HCT116 (cell line): ENCODE data around the gene KANSL1. TPM values are rescaled to one million over a fixed set of nuclear protein-coding genes. Genes with fewer than 3 reads are reported as not detected.

Source experiments
- ATAC-seq: fragments of 200-7000 bp; cut with Tn5 transposase; 2 replicates; pipeline ENCODE4 v1.9.1; 2020; ENCODE audit warnings: mild to moderate bottlenecking, moderate library complexity
- BruUV-seq: library from RNA; stranded (reverse); fragments of 400-500 nt; replicated peaks from 2 replicates; lab custom pipeline; 2021; lab: Mats Ljungman, UMichigan
- CTCF ChIA-PET: fragments of 300-600 bp; sonication (Branson Sonifier 250); formaldehyde crosslinking; loops from one replicate; lab custom pipeline; 2021; ENCODE audit warnings: antibody characterized with exemption; lab: Charles Lee
- POLR2A ChIA-PET: fragments of 300-600, 350-600 bp; sonication (Branson Sonifier 250); formaldehyde crosslinking; loops from one replicate; lab custom pipeline; 2021; ENCODE audit warnings: antibody characterized with exemption; lab: Charles Lee
- RAD21 ChIA-PET, 2 experiments: fragments of 300-600 bp; sonication (Branson Sonifier 250); formaldehyde crosslinking; loops; one replicate each; lab custom pipeline; 2023; ENCODE audit warnings: low total read pairs in 2 of 2; ENCODE audit not compliant: uncharacterized antibody in 2 of 2, unreplicated experiment in 2 of 2, low non-redundant PET in 1 of 2; lab: Charles Lee
- DNase-seq: peaks from one replicate; pipeline ENCODE4 v3.0.0-alpha.2; 2010; ENCODE audit warnings: low read depth, low spot score
- H2AFZ ChIP-seq: fragments of 200-600 bp; shearing (Covaris generic), sonication (generic); 2 replicates; pipeline ENCODE4 v1.6.1; 2017; ENCODE audit warnings: low read depth, mixed run types, mixed read lengths, antibody characterized with exemption, low read length; ENCODE audit not compliant: poor library complexity, severe bottlenecking
- H3K27ac ChIP-seq: 2 replicates; pipeline ENCODE4 v1.5.1; 2012; ENCODE audit warnings: low read depth, low read length
- H3K27me3 ChIP-seq: fragments of 200-600 bp; sonication (generic); 2 replicates; pipeline ENCODE4 v1.6.1; 2016; ENCODE audit warnings: mixed run types, low read length, mixed read lengths; ENCODE audit not compliant: insufficient read depth
- H3K36me3 ChIP-seq, 2 experiments: fragments of 200-500 bp in 1 of 2; fragments of 200-600 bp in 1 of 2; sonication (Bioruptor generic) in 1 of 2; sonication (generic) in 1 of 2; 2 replicates each; pipeline versions ENCODE4 v1.5.1 to v1.6.1; 2014 to 2016; ENCODE audit warnings: low read length in 2 of 2, inconsistent platforms in 1 of 2, mixed read lengths in 1 of 2, mixed run types in 1 of 2; ENCODE audit not compliant: insufficient read depth in 2 of 2, control insufficient read depth in 1 of 2
- H3K4me1 ChIP-seq, 2 experiments: fragments of 200-600 bp in 1 of 2; sonication (generic) in 1 of 2; 2 replicates each; pipeline versions ENCODE4 v1.5.1 to v1.6.1; 2012 to 2017; ENCODE audit warnings: low read length in 2 of 2, inconsistent platforms in 1 of 2, mild to moderate bottlenecking in 1 of 2, mixed read lengths in 1 of 2, mixed run types in 1 of 2, moderate library complexity in 1 of 2; ENCODE audit not compliant: insufficient read depth in 2 of 2, control insufficient read depth in 1 of 2
- H3K4me2 ChIP-seq: fragments of 200-600 bp; sonication (generic); 2 replicates; pipeline ENCODE4 v1.6.1; 2017; ENCODE audit warnings: mixed run types, low read length, mixed read lengths
- H3K4me3 ChIP-seq, 2 experiments: fragments of 200-600 bp in 1 of 2; sonication (generic) in 1 of 2; replicated peaks in 1 of 2; 2 replicates each; pipeline ENCODE4 v1.5.1; 2011 to 2016; ENCODE audit warnings: low read length in 2 of 2, control low read depth in 1 of 2, low read depth in 1 of 2, mild to moderate bottlenecking in 1 of 2, mixed read lengths in 1 of 2, mixed run types in 1 of 2
- H3K79me2 ChIP-seq: fragments of 200-600 bp; sonication (generic); 2 replicates; pipeline ENCODE4 v1.6.1; 2017; ENCODE audit warnings: mild to moderate bottlenecking, mixed run types, low read length, moderate library complexity, mixed read lengths; ENCODE audit not compliant: insufficient read depth
- H3K9ac ChIP-seq: fragments of 200-600 bp; sonication (generic); 2 replicates; pipeline ENCODE4 v1.6.1; 2016; ENCODE audit warnings: low read length, mixed read lengths
- H3K9me2 ChIP-seq: fragments of 200-600 bp; sonication (generic), shearing (Covaris generic); 2 replicates; pipeline ENCODE4 v1.6.1; 2017; ENCODE audit warnings: mixed run types, mild to moderate bottlenecking, moderate library complexity; ENCODE audit not compliant: insufficient read depth
- H3K9me3 ChIP-seq, 2 experiments: fragments of 200-500 bp in 1 of 2; fragments of 200-600 bp in 1 of 2; sonication (Bioruptor generic) in 1 of 2; sonication (generic) in 1 of 2; 2 replicates each; pipeline ENCODE4 v1.6.1; 2014 to 2017; ENCODE audit warnings: low read length in 2 of 2, mixed read lengths in 2 of 2, inconsistent platforms in 1 of 2, low read depth in 1 of 2, mild to moderate bottlenecking in 1 of 2, mixed run types in 1 of 2, moderate library complexity in 1 of 2; ENCODE audit not compliant: control insufficient read depth in 1 of 2, insufficient read depth in 1 of 2
- H4K20me1 ChIP-seq: fragments of 200-600 bp; sonication (generic), shearing (Covaris generic); 2 replicates; pipeline ENCODE4 v1.6.1; 2017; ENCODE audit warnings: mixed run types, mild to moderate bottlenecking, moderate library complexity; ENCODE audit not compliant: insufficient read depth
- JUND ChIP-seq: IDR thresholded peaks from 2 replicates; pipeline ENCODE4 v1.6.1; 2012
- RAD21 ChIP-seq: IDR thresholded peaks from 2 replicates; pipeline ENCODE4 v1.6.1; 2012; ENCODE audit warnings: low read depth, mild to moderate bottlenecking
- SIN3A ChIP-seq: IDR thresholded peaks from 2 replicates; pipeline ENCODE4 v1.6.1; 2012; ENCODE audit warnings: low read depth
- SP1 ChIP-seq: IDR thresholded peaks from 2 replicates; pipeline ENCODE4 v1.6.1; 2012; ENCODE audit warnings: low read depth
- ZNF274 ChIP-seq: fragments of 200-500 bp; sonication (Bioruptor generic); IDR thresholded peaks from 2 replicates; pipeline ENCODE4 v1.6.1; 2014; ENCODE audit warnings: mild to moderate bottlenecking, low read depth, low read length, inconsistent platforms
- intact Hi-C: fragments of 100-400 bp; cut with micrococcal nuclease; formaldehyde crosslinking; loops from 2 replicates; pipeline ENCODE4 v1.10.0; 2022
- total RNA-seq: library from RNA; stranded (reverse); gene quantifications from one replicate; pipeline ENCODE4 v1.2.1, GENCODE V29; 2021; ENCODE audit not compliant: unreplicated experiment
- TF ChIP-seq, protein P1 (sequence below): IDR thresholded peaks from 2 replicates; pipeline ENCODE4 v1.6.1; 2012
- TF ChIP-seq, protein P2 (sequence below): IDR thresholded peaks from 2 replicates; pipeline ENCODE4 v1.6.1; 2012

Gene KANSL1
- total RNA-seq, 1 experiment from 2014 or later = 77.5 TPM

DNA sequence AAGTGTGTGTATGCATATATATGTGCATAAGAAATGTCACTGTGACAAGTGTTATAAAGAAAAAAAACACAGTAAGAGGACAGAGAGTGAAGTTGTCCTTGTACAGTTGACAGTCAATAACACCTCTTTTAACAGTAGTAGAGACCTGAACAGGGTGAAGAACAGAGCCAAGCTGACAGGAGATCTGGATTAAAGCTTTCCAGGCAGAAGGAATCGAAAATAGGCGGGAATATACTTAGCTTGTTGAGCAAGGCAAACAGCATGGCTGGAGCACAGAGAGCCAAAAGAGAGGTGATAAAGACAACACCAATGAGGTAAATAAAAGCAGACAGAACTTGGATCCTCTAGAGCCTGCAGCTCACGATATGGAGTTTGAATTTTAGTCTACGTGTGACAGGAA is 64.8 kb downstream of the KANSL1 start:
- ChIA-PET POLR2A (no interaction called here), RAD21 (no interaction called here), CTCF (no interaction called here)
- no peak overlapping the region for H3K9ac ChIP-seq
- no peaks in the 10 kb centered on the region for H3K9me3 ChIP-seq
- BruUV-seq = no TSS peak
- TF ChIP-seq, protein P1, sequence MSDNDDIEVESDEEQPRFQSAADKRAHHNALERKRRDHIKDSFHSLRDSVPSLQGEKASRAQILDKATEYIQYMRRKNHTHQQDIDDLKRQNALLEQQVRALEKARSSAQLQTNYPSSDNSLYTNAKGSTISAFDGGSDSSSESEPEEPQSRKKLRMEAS = no peak
- TF ChIP-seq SP1 (no peak), RAD21 (no peak), SIN3A (no peak), ZNF274 (no peak)
- TF ChIP-seq, protein P2, sequence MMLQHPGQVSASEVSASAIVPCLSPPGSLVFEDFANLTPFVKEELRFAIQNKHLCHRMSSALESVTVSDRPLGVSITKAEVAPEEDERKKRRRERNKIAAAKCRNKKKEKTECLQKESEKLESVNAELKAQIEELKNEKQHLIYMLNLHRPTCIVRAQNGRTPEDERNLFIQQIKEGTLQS = no peak
- H3K4me3 ChIP-seq = no peak overlapping the region
- no peaks in the 10 kb centered on the region for H3K4me1 ChIP-seq
- H3K36me3 ChIP-seq = no peaks in the 10 kb centered on the region
- no peaks in the 10 kb centered on the region for H3K9me2 ChIP-seq
- H4K20me1 ChIP-seq = peaks cover 70% of the 10 kb centered on the region; the same call in 1 of the 2 replicates
- ATAC-seq (no peak), DNase-seq (no peak)
- no peak overlapping the region for H3K4me2 ChIP-seq
- no peak overlapping the region for H2AFZ ChIP-seq
- H3K27ac ChIP-seq = no peak overlapping the region
- peaks cover 98% of the 10 kb centered on the region for H3K79me2 ChIP-seq
- intact Hi-C loops = no loop called here
- H3K27me3 ChIP-seq = no peaks in the 10 kb centered on the region

DNA sequence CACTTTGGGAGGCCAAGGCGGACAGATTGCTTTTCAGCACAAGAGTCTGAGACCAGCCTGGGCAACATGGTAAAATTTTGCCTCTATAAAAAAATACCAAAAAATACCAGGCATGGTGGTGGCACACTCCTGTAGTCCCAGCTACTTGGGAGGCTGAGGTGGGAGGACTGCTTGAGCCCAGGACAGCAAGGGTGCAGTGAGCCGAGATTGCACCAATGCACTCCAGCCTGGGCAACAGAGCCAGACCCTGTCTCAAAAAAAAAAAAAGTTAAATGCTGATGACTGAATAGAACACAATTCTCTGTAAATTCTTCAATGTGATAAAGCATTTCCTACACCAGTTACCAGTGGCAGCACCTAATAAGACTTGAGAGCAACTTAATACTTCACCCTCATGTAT is 65.7 kb downstream of the KANSL1 start:
- CTCF ChIA-PET = no interaction called here
- no TSS peak for BruUV-seq
- no peak overlapping the region for H2AFZ ChIP-seq
- POLR2A ChIA-PET = no interaction called here
- no peak overlapping the region for H3K27ac ChIP-seq
- no peak overlapping the region for H3K9ac ChIP-seq
- peaks cover 72% of the 10 kb centered on the region; the same call in 1 of the 2 replicates for H4K20me1 ChIP-seq
- H3K27me3 ChIP-seq = no peaks in the 10 kb centered on the region
- no peaks in the 10 kb centered on the region for H3K9me2 ChIP-seq
- no peak for TF ChIP-seq JUND
- TF ChIP-seq, protein P2 = no peak
- H3K79me2 ChIP-seq = peaks cover 98% of the 10 kb centered on the region
- H3K36me3 ChIP-seq = no peaks in the 10 kb centered on the region
- no peaks in the 10 kb centered on the region for H3K9me3 ChIP-seq
- no peaks in the 10 kb centered on the region for H3K4me1 ChIP-seq
- ATAC-seq = no peak
- no peak overlapping the region for H3K4me3 ChIP-seq
- RAD21 ChIA-PET = no interaction called here
- no peak overlapping the region for H3K4me2 ChIP-seq
- no peak for DNase-seq
- intact Hi-C loops = no loop called here
